ENCODE data around the gene RMI1.

The RMI1 gene

DNA sequence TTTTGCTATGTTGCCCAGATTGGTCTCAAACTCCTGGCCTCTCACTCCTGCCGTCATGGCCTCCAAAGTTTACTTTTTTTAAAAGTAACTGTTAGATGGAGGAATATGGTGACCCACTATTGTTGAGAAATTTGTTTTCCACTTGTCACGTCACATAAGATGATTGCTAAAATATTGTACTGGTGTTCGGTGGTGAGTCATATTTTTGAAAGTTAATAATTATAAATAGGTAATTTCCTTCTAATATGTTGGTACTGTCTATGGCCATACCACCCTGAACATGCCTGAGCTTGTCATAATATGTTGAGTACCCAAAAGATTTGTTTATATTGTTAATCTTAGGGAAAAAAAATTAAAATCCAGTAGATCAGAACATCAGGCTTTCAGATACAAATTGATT, 22.6 kb downstream of the RMI1 start:
- TF ChIP-seq GATA2 (IDR thresholded peaks at IDR 0.05; ENCODE audit: low read depth, low read length) (no peak), GATA3 (IDR thresholded peaks at IDR 0.05; ENCODE audit: low read depth, low read length) (no peak)

DNA sequence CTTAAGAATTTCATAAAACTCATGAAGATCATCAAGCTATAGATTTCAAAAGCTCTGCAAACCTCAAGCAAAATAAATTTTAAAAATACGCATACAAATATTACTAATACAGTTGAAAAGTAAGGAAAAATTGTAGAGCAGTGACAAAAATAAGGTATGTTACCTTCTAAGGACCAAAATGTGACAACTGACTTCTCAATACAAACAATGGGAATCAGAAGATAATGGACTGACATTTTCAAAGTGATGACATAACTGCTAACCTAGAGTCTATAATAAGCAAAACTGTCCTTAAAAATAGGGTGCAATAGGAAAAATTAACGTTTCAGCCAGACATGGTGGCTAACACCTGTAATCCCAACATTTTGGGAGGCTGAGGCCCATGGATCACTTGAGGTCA, 27.1 kb downstream of the RMI1 start:
- no peak for TF ChIP-seq GATA2 (IDR thresholded peaks at IDR 0.05; ENCODE audit: low read depth, low read length)
- no peak for TF ChIP-seq GATA3 (IDR thresholded peaks at IDR 0.05; ENCODE audit: low read depth, low read length)

DNA sequence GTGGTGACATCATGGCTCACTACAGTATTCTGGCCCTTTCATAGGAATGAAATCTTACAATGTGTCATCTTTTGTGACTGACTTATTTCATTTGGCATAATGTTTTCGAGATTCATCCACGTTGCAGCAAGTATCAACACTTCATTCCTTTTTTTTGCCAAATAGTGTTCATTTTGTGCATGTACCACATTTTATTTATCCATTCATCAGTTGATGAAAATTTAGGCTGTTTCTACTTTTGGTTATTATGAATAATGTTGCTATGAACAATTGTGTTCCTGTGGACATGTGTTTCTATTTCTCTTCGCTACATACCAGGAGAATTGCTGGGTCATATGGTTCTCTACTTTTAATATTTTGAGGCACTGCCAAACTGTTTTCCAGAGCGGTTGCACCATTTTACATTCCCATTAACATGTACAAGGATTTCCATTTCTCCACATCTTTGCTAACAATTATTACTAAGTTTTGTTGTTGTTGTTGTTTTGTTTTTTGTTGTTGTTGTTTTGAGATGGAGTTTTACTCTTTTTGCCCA, 43.5 kb downstream of the RMI1 start:
- TF ChIP-seq GATA2 (IDR thresholded peaks at IDR 0.05; ENCODE audit: low read depth, low read length) (no peak), GATA3 (IDR thresholded peaks at IDR 0.05; ENCODE audit: low read depth, low read length) (no peak)

DNA sequence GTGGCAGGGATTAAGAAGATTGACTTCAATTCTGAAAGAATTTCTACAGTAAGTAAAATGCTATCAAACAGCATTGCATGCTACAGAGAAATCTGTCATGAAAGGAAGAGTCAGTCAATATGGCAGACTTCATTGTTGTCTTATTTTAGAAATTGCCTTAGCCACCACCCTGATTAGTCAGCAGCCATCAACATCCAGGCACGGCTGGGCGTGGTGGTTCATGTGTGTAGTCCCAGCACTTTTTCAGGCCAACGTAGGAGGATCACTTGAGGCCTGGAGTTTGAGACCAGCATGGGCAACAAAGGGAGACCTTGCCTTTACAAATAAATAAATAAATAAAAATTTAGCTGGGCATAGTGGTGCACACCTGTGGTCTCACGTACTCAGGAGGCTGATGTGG, 46.6 kb downstream of the RMI1 start:
- TF ChIP-seq GATA2 (IDR thresholded peaks at IDR 0.05; ENCODE audit: low read depth, low read length) (no peak), GATA3 (IDR thresholded peaks at IDR 0.05; ENCODE audit: low read depth, low read length) (no peak)

DNA sequence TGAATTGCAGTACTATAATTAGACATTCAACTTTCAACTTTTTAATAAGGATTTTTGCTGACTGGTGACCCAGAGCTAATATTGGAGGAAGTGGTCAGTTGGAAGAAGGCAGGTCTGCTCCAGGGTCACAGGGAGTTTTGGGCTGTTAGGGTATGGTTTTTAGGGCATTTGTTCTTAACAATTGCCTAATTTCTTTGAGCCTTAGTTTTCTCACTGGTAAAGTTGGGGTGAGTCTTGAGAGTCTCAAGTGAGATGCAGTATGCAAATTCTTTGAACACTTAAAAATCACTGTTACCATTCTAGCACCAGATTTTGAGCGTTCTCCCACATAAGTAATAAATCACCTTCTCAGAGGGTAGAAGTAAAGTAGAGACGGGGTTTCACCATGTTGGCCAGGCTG, 50.9 kb downstream of the RMI1 start:
- TF ChIP-seq GATA3 (IDR thresholded peaks at IDR 0.05; ENCODE audit: low read depth, low read length) (no peak), GATA2 (IDR thresholded peaks at IDR 0.05; ENCODE audit: low read depth, low read length) (no peak)

DNA sequence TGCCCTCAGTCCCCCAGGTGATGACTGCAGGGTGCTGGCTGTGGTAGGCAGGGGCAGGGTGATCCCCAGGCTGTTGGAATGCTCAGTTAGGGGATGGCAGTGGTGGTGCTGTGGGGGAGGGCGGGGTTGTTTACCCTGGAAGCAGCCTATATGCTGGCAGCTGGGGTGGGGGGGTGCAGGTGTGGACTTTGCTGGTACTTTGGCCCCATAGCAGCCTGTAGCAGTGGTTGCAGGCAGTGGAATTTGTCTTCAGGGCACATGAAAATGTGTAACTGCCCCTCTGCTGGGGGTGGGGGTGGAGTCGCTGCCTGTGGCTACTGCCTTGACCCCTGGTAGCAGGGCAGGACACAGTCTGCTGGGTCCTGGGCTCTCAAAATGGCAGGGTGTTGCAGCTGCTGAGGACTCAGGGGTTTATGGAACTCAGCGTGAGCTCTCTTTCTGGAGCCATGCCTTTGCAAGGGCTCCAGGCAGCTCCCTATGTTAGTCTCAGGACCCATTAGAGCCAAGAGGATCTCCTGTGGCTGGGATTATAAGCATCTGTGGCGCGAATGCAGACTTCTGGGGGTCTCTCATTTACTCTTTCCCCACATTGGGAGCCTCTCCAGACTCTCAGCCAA, 65.0 kb downstream of the RMI1 start:
- TF ChIP-seq GATA3 (IDR thresholded peaks at IDR 0.05; ENCODE audit: low read depth, low read length) (no peak), GATA2 (IDR thresholded peaks at IDR 0.05; ENCODE audit: low read depth, low read length) (no peak)
